GM19467 (cell line): ENCODE results near the gene TSPAN11.
"Not testable (repeated sequence)": the region's sequence is repeated elsewhere in the genome, so short reads cannot be mapped to it uniquely, and the experiment has no call there.

Source experiments
- ATAC-seq: cut with Tn5 transposase; IDR thresholded peaks from one replicate; pipeline ENCODE4 v1.9.1; 2021; ENCODE audit warnings: mild to moderate bottlenecking, moderate library complexity; ENCODE audit not compliant: unreplicated experiment

The TSPAN11 gene

DNA sequence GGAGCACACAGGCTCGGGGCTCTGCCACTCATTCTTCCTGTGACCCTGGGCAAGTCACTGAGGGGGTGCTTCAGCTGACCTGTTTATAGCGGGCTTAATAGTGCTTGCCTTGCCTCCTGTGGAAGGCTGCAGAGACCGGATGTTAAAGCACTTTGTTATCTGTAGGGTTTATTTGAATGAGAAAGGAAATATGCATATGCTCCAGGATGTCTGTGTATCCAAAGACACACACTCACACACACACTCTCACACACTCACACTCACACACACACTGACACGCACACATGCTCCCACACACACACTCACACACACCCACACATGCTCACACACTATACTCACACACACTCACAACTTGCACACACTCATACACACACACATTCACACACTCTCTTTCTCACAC, 91.0 kb downstream of the TSPAN11 start:
- no peak for ATAC-seq

DNA sequence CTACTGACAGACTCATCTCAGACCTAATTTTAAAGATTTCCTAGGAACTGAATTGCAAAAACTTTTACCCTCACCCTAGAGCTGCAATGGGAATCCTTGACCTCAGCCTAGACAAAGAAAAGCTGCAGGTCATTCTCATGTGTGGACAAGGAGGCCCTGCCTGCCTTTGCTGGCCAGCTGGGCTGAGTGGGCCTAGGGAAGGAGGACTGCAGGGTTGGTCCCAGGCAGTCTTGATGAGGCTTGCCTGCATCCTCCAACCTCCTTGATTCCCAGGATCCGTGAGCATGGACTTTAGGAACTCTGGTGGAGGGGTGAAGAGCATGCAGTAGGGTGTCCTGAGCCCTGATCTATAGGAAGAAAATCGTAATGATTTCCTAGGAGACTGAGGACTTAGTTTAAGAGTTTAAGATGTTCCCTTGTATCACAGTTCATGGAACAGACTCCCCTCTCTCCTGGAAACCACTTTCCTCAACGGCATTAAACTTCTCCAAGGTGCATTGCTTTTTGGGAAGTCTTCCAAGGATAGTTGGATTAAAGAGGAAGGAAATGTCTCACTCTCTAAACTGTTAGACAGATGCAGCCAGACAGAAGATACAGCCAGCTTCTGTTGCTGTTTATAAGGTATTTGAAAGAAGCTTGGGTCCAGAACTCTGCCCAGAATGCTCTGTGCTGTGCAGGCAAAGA, 91.7 kb downstream of the TSPAN11 start:
- ATAC-seq, result no peak

DNA sequence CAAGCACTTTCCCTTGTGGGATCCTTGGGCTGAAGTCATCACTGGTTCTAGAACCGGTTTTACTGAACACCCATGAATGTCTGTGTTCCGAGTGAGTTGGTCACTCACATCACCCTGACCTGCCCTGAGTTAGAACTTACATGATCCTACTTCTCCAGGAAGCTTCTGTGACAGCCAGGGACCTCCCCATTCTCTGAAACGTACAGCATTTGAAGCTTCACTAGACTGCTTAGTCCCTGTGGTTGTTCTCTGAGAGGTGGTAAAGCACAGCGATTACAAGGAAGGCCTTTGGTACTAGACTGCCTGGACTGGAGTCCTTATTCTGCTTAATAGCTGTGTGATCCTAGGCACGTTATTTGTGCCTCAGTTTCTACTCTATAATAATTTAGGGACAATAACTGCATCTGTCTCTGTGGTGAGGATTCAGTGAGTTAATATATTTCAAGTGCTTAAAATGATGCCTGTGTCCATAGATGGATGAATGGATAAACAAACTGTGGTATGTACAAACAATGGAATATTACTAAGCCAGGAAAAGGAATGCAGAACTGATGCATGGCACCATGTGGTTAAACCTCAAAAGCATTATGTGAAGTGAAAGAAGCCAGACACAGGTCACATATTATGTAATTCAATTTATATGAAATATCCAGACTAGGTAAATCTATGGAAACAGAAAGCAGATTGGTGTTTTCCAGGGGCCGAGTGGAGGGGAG, 92.4 kb downstream of the TSPAN11 start:
- no peak for ATAC-seq

GRCh38 chr12:31019561-31019960, 93.0 kb downstream of the TSPAN11 start:
- no peak for ATAC-seq

- no peak for ATAC-seq
These were observed 93.4 kb downstream of the TSPAN11 start for GRCh38 chr12:31019976-31020375.

DNA sequence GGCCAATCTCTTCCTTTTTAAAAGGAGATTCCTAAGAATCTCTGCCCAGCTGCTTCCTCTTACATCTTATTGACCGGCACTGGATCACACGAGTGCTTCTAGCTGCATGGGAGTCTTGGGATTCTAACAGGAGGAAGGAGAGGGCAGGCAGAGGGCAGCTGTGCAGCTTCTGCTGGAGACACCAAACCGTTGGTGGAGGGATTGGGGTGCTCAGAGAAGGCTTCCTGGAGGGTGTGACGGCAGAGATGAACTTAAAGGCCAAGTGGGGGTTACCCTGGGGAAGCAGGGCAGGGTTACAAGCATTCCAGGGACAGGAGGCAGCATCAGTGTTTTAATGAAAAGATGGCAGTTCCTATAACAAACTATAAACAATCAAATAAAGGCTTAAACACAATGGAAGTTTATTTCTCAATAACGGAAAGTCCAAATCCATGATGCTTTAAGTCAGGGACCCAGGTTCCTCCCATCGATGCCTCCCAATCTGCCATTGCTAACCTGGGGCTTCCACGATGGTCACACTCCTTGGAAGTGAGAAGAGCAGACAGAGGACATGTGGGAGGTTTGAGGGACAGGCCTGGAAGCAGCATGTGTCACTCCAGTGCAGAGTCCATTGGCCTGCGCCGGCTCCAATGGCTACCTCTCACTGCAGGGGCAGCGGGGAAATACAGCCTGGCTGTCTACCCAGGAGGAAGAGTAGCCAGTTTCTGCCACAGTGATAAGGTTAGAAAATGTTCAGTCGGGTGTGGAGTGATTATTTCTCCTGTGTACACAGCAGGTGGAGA, 94.0 kb downstream of the TSPAN11 start:
- no peak for ATAC-seq

DNA sequence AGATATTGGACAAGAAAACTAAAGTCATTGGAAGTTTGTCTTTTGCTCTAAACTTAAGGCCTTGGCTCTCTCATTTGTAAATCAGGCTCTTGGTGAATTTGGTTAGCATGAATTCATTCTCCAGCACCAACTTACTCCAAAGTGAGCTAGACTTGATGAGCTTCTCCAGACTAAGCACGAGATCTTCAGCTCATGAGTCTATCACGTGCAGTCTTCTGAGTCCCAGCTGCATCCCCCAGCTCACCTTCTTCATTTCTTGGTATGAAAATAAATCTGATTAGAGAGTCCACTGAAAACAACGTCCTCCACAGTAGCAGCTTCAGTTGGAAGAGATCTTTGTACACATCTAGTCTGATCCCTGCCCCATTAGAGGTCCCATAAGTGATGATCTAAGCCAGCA, 94.6 kb downstream of the TSPAN11 start:
- no peak for ATAC-seq

DNA sequence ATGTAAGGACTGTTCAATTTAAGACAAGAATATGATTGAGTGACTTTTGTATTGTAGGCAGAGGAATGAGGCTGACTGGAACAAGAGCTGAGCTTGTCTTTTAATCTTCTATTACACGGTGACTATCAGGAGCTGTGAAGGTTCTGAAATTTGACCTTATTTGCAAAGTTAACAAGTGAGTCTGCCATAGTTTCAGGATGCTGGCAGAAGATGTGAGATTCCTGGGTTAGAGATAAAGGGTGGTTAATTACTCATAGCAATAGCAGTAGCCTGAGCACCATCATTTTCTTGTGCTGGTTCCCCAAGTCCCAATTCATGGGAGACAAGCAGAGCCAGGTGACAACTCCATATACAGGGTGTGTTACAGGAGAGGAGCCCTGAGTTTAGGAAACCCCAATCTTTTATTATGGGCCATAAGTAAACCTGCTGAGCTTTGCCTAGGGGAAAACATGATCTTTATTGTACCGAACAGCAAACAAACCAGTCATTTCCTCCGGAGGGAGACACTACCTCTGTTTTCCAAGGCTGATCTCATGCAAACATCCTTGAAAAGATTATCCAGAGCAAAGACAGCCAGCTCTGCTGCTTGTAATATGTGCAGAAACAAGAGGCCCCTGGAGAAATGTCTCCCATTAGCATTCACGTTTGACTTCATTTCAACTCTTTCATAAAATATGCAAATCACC, 95.4 kb downstream of the TSPAN11 start:
- no peak for ATAC-seq

DNA sequence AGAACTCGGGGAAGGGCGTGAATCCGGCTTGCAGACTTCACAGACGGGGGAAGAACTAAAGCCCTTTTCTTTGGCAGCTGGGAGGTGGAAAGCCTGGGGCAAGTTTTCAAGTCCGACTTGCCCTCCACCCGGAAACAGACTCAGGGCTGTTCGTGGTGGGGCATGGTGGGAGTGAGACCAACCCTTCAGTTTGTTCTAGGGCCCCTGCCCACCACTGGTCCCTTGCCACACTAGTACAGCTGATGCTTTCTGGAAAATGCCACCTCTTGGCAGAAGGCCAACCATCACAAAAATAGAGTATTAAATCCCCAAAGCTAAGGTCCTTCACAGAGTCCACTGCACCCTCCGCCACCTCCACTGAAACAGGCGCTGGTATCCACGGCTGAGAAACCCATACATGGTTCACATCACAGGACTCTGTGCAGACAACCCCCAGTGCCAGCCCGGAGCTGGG, 96.8 kb downstream of the TSPAN11 start:
- ATAC-seq, result no peak

- no peak for ATAC-seq
These were observed 99.7 kb downstream of the TSPAN11 start for GRCh38 chr12:31026202-31026601.

- ATAC-seq, result not testable (repeated sequence)
These were observed 100.5 kb downstream of the TSPAN11 start for GRCh38 chr12:31027006-31027405.

DNA sequence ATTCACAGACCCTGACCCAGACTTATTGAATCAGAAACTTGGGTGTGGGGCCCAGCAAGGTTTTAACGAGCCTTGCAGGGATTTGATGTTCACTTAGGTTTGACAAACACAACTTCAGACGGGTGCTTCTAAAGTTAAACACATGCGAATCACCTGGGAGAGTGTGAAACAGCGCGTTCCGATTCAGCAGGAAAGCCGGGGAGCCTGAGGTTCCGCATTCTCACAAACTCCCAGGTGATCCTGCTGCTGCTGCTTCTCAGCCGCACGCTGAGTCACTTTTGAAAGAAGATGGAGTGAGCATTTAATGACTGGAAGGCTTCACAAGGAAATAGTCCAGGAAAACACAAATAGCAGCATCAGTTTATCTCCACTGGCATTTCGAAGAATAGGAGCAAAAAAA, 102.9 kb downstream of the TSPAN11 start:
- no peak for ATAC-seq

- ATAC-seq, result no peak
These were observed 103.5 kb downstream of the TSPAN11 start for GRCh38 chr12:31029916-31030562.

- ATAC-seq, result no peak
These were observed 105.4 kb downstream of the TSPAN11 start for GRCh38 chr12:31031951-31032335.

DNA sequence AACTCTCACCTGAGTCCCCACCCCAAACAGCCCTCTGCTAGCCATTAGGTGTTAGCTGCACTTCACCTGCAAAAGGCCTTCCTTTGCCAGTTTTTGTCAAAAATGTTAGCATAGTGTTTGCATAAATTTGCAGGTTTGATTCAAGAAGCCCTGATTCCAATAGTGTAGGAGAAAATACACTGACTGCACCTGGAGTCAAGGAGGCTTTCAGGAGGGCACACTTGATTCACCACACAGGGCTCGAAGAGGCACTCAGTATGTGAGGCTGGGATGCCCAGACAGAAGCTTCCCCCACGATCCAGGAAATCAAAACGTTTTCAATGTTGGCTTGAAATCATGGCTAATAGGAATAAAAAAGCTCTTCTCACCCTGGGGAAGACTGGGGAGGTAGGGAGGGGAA, 106.6 kb downstream of the TSPAN11 start:
- no peak for ATAC-seq

DNA sequence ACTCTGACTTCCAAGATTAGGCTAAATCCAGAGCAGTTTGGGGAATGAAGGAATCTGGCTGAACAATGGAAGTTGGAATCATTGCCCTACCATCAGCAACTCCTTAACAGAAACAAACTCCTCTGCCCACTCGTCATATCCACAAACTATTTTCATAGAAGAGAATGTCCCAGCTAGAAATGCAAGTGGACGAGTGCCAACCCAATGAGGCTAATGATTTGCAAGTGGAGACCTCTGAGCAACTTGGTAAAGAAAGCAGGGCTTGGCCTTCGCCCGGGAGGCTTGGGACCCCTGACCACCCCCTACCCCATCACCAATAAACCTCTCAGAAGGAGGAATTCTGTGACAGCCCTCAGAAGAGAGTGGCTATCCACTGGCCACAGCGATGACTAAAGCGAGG, 107.1 kb downstream of the TSPAN11 start:
- no peak for ATAC-seq

- no peak for ATAC-seq
These were observed 107.8 kb downstream of the TSPAN11 start for GRCh38 chr12:31034372-31034771.

DNA sequence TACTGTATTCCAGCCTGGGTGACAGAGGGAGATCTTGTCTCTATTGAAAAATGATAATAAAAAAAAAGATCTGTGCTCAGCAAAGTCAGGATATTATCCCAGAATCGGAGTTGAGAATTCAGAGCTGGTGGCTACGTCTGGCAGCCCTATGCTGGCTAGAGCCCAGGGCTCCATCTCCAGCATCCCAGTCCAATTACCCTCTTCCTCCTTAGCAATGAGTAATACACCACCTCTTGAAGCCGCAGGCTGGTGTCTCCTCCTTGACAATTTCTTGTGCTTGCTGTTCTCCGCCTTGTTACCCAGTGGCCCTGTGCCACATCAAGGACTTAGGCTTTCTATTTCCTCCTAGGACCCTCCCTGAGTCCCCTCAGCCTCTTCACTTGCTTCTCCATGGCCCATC, 108.7 kb downstream of the TSPAN11 start:
- no peak for ATAC-seq

GRCh38 chr12:31035967-31036665, 109.6 kb downstream of the TSPAN11 start:
- no peak for ATAC-seq

DNA sequence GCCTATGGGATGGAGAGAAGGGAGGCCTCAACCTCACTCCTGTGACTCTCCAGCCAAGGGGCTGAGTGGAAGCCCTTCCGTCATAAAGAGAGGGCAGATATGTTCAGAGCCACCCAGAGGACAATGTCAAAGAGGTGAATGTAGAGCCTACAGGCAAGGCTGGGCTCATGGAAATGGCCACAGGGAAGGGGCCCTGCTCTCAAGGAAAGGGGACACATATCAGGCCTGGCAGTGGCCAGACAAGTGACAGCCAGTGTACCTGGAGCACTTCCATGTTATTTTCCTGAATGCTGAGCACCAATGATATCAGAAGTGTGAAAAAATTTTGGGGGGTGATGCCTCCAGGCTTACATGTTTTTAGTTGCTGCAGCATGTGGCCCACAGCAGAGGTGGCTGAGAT, 110.5 kb downstream of the TSPAN11 start:
- no peak for ATAC-seq
